HepG2 (cell line): ENCODE measurements around the gene TRIM10. TPM values are rescaled to one million over a fixed set of nuclear protein-coding genes. Genes with fewer than 3 reads are reported as not detected.

Source experiments
- DMTF1 ChIP-seq: sonication (generic); formaldehyde crosslinking; IDR thresholded peaks from 2 replicates; pipeline ENCODE4 v1.4.0; 2020; ENCODE audit warnings: mild to moderate bottlenecking, missing genetic modification reagents
- ERF ChIP-seq: IDR thresholded peaks from 2 replicates; pipeline ENCODE4 v1.6.1; 2018; ENCODE audit warnings: missing biosample characterization, missing genetic modification reagents
- MIER2 ChIP-seq: IDR thresholded peaks from 2 replicates; pipeline ENCODE4 v1.6.1; 2016; ENCODE audit warnings: missing biosample characterization, missing genetic modification reagents
- NR2F1 ChIP-seq, 2 experiments: fragments of 450-650 bp in 1 of 2; formaldehyde crosslinking in 1 of 2; IDR thresholded peaks; 2 replicates each; pipeline versions ENCODE4 v1.5.0 to v1.6.1; 2016 to 2020; ENCODE audit warnings: mild to moderate bottlenecking in 1 of 2, missing compliant biosample characterization in 1 of 2, missing genetic modification reagents in 1 of 2, moderate library complexity in 1 of 2
- SMARCC2 ChIP-seq: fragments of 450-650 bp; IDR thresholded peaks from 2 replicates; pipeline ENCODE4 v1.6.1; 2017; ENCODE audit warnings: antibody characterized with exemption, mild to moderate bottlenecking
- TBL1XR1 ChIP-seq: fragments of 150-350 bp; IDR thresholded peaks from 2 replicates; pipeline ENCODE4 v1.6.1; 2014; ENCODE audit warnings: borderline replicate concordance, low read length; ENCODE audit not compliant: partially characterized antibody
- TCF7 ChIP-seq: sonication (generic); IDR thresholded peaks from 2 replicates; pipeline ENCODE4 v1.6.1; 2016; ENCODE audit warnings: antibody characterized with exemption, low read depth
- TEAD2 ChIP-seq: sonication (generic); formaldehyde crosslinking; IDR thresholded peaks from 2 replicates; pipeline ENCODE4 v1.9.0; 2021; ENCODE audit warnings: missing genetic modification reagents
- ZNF615 ChIP-seq: sonication (generic); formaldehyde crosslinking; IDR thresholded peaks from 2 replicates; pipeline ENCODE4 v1.5.0; 2020; ENCODE audit warnings: mild to moderate bottlenecking, missing genetic modification reagents, borderline replicate concordance
- polyA plus RNA-seq, 8 experiments: library from polyadenylated mRNA; depleted of rRNA in 3 of 8; stranded (reverse) in 7 of 8; unstranded in 1 of 8; fragments of >200 nt; fragmentation: Illumina TruSeq in 4 of 8; extraction: Trizol in 4 of 8; gene quantifications; 2 replicates each; pipeline versions ENCODE4 v1.2.1 to v1.2.3, GENCODE V29; 2011 to 2016; ENCODE audit warnings: low read depth in 4 of 8, missing spikeins in 1 of 8, mixed read lengths in 1 of 8; ENCODE audit not compliant: insufficient read depth in 1 of 8
- total RNA-seq, 5 experiments: library from RNA; depleted of rRNA; stranded (reverse); fragments of >200 nt; fragmentation: Illumina TruSeq; extraction: Trizol; gene quantifications; 2 replicates each; pipeline ENCODE4 v1.2.3, GENCODE V29; 2016; ENCODE audit warnings: low read depth in 1 of 5
- TF ChIP-seq, protein P1 (sequence below): sonication (generic); formaldehyde crosslinking; IDR thresholded peaks from 2 replicates; pipeline ENCODE4 v1.5.0; 2020; ENCODE audit warnings: mild to moderate bottlenecking, missing genetic modification reagents, borderline replicate concordance
- TF ChIP-seq, protein P2 (sequence below): sonication (generic); formaldehyde crosslinking; IDR thresholded peaks from 2 replicates; pipeline ENCODE4 v1.4.0; 2020; ENCODE audit warnings: missing genetic modification reagents; ENCODE audit errors: not compliant biosample characterization
- TF ChIP-seq, protein P3 (sequence below): sonication (generic); formaldehyde crosslinking; IDR thresholded peaks from 2 replicates; pipeline ENCODE4 v1.4.0; 2020; ENCODE audit warnings: mild to moderate bottlenecking, missing genetic modification reagents
- TF ChIP-seq, protein P4 (sequence below): IDR thresholded peaks from 2 replicates; pipeline ENCODE4 v1.6.1; 2016; ENCODE audit warnings: low read depth

Gene TRIM10
- total and polyA plus RNA-seq, 2 of the 13 experiments (the other 11 are each of a cell fraction or from before 2014, with no cell fraction given): 4.1 to 6.8 TPM

DNA sequence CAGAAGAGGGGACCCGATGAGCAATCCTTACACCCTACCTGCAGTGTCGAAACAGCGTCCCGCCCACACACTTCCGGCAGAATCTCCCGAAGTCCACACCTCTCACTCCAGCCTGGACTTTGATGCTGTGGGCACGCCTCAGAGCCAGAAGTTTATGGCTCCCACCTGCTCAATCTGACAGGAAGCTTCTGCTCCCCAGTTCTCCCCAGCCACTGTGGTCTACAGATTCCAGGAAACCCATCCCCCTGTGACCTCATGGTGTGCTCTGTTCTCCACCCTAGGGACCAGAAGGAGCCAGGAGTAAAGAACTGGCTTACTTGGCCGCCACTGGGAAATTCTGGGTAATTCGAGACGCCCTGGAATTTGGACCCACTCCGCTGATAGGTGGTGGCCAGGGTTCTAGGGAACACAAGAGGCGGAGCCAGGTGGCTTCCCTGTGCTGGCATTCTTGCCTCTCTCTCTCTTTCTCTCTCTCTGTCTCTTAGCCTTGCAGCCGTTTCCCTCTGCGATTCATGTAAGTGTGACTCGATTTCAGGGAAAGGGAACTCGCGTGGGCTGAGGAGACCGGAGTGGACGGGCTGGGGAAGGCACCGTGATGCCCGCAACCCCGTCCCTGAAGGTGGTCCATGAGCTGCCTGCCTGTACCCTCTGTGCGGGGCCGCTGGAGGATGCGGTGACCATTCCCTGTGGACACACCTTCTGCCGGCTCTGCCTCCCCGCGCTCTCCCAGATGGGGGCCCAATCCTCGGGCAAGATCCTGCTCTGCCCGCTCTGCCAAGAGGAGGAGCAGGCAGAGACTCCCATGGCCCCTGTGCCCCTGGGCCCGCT lies 2.3 kb upstream of the TRIM10 start, which contains the start of gene TRIM15 (continued):
- TF ChIP-seq, protein P1, sequence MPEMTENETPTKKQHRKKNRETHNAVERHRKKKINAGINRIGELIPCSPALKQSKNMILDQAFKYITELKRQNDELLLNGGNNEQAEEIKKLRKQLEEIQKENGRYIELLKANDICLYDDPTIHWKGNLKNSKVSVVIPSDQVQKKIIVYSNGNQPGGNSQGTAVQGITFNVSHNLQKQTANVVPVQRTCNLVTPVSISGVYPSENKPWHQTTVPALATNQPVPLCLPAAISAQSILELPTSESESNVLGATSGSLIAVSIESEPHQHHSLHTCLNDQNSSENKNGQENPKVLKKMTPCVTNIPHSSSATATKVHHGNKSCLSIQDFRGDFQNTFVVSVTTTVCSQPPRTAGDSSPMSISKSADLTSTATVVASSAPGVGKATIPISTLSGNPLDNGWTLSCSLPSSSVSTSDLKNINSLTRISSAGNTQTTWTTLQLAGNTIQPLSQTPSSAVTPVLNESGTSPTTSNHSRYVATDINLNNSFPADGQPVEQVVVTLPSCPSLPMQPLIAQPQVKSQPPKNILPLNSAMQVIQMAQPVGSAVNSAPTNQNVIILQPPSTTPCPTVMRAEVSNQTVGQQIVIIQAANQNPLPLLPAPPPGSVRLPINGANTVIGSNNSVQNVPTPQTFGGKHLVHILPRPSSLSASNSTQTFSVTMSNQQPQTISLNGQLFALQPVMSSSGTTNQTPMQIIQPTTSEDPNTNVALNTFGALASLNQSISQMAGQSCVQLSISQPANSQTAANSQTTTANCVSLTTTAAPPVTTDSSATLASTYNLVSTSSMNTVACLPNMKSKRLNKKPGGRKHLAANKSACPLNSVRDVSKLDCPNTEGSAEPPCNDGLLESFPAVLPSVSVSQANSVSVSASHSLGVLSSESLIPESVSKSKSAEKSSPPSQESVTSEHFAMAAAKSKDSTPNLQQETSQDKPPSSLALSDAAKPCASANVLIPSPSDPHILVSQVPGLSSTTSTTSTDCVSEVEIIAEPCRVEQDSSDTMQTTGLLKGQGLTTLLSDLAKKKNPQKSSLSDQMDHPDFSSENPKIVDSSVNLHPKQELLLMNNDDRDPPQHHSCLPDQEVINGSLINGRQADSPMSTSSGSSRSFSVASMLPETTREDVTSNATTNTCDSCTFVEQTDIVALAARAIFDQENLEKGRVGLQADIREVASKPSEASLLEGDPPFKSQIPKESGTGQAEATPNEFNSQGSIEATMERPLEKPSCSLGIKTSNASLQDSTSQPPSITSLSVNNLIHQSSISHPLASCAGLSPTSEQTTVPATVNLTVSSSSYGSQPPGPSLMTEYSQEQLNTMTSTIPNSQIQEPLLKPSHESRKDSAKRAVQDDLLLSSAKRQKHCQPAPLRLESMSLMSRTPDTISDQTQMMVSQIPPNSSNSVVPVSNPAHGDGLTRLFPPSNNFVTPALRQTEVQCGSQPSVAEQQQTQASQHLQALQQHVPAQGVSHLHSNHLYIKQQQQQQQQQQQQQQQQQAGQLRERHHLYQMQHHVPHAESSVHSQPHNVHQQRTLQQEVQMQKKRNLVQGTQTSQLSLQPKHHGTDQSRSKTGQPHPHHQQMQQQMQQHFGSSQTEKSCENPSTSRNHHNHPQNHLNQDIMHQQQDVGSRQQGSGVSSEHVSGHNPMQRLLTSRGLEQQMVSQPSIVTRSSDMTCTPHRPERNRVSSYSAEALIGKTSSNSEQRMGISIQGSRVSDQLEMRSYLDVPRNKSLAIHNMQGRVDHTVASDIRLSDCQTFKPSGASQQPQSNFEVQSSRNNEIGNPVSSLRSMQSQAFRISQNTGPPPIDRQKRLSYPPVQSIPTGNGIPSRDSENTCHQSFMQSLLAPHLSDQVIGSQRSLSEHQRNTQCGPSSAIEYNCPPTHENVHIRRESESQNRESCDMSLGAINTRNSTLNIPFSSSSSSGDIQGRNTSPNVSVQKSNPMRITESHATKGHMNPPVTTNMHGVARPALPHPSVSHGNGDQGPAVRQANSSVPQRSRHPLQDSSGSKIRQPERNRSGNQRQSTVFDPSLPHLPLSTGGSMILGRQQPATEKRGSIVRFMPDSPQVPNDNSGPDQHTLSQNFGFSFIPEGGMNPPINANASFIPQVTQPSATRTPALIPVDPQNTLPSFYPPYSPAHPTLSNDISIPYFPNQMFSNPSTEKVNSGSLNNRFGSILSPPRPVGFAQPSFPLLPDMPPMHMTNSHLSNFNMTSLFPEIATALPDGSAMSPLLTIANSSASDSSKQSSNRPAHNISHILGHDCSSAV: 0 out of 2 replicates have a peak, but pooled peaks have one; percentile 77
- TF ChIP-seq TBL1XR1 (peak; percentile 16), ZNF615 (peak; percentile 93; the same call in 1 of the 2 replicates), DMTF1 (CRISPR knock-in tag) (no peak), NR2F1 (CRISPR knock-in tag; IDR thresholded peaks at IDR 0.05) (no peak), ERF (no peak), TEAD2 (no peak), SMARCC2 (no peak), MIER2 (CRISPR knock-in tag) (peak; percentile 31; the same call in 1 of the 2 replicates), TCF7 (0 out of 2 replicates have a peak, but pooled peaks have one; percentile 22)
- TF ChIP-seq, protein P2, sequence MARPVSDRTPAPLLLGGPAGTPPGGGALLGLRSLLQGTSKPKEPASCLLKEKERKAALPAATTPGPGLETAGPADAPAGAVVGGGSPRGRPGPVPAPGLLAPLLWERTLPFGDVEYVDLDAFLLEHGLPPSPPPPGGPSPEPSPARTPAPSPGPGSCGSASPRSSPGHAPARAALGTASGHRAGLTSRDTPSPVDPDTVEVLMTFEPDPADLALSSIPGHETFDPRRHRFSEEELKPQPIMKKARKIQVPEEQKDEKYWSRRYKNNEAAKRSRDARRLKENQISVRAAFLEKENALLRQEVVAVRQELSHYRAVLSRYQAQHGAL: no peak
- TF ChIP-seq, protein P3, sequence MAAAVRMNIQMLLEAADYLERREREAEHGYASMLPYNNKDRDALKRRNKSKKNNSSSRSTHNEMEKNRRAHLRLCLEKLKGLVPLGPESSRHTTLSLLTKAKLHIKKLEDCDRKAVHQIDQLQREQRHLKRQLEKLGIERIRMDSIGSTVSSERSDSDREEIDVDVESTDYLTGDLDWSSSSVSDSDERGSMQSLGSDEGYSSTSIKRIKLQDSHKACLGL (CRISPR knock-in tag): no peak; the same call in 1 of the 2 replicates
- TF ChIP-seq, protein P4, sequence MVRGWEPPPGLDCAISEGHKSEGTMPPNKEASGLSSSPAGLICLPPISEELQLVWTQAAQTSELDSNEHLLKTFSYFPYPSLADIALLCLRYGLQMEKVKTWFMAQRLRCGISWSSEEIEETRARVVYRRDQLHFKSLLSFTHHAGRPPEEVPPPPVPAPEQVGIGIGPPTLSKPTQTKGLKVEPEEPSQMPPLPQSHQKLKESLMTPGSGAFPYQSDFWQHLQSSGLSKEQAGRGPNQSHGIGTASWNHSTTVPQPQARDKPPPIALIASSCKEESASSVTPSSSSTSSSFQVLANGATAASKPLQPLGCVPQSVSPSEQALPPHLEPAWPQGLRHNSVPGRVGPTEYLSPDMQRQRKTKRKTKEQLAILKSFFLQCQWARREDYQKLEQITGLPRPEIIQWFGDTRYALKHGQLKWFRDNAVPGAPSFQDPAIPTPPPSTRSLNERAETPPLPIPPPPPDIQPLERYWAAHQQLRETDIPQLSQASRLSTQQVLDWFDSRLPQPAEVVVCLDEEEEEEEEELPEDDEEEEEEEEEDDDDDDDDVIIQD (CRISPR knock-in tag): peak; percentile 52; the same call in 1 of the 2 replicates
